Measurements from ENCODE around the gene NFRKB. TPM values are rescaled to one million over a fixed set of nuclear protein-coding genes. Genes with fewer than 3 reads are reported as not detected.

NFRKB gene
- 14.7 and 16.2 TPM in 2 replicates for total RNA-seq

GRCh38 chr11:129895126-129896041 lies at the start of gene NFRKB:
TSS of gene NFRKB (minus strand) at chr11:129895578. CDS start at chr11:129892849, 2,729 bp downstream.

Other genes starting within 250 kb of the NFRKB start
- gene TMEM45B, start 79.7 kb downstream of the NFRKB start, total RNA-seq: not detected in 2 replicates
- 3.1 and 4.2 TPM in 2 replicates for gene PRDM10, start 107.3 kb upstream of the NFRKB start, total RNA-seq
- gene APLP2, start 174.3 kb upstream of the NFRKB start, total RNA-seq: 486 and 508 TPM in 2 replicates

Data from cardiac atrium fibroblast (primary cell).